B cell (primary cell): Measurements from ENCODE around the gene MAST2. TPM values are rescaled to one million over a fixed set of nuclear protein-coding genes. Genes with fewer than 3 reads are reported as not detected.

ENCODE experiments used
- ATAC-seq: fragments of 200-7000 bp; cut with Tn5 transposase; one replicate; pipeline ENCODE4 v1.10.0; 2021; ENCODE audit warnings: low read depth, mild to moderate bottlenecking, moderate number of reproducible peaks, moderate library complexity
- CTCF ChIA-PET: fragments of 350-600 bp; sonication (Branson Sonifier 250); formaldehyde crosslinking; loops from one replicate; lab custom pipeline; 2021; ENCODE audit warnings: antibody characterized with exemption, inconsistent platforms; lab: Charles Lee
- POLR2A ChIA-PET: fragments of 350-600 bp; sonication (Branson Sonifier 250); formaldehyde crosslinking; loops from one replicate; lab custom pipeline; 2021; ENCODE audit warnings: antibody characterized with exemption; lab: Charles Lee
- DNase-seq: peaks from one replicate; pipeline ENCODE4 v3.0.0; 2013
- H2AFZ ChIP-seq: 2 replicates; pipeline ENCODE4 v1.6.1; 2012; ENCODE audit warnings: mild to moderate bottlenecking, low read depth, low read length; ENCODE audit not compliant: insufficient read depth, poor library complexity, severe bottlenecking
- H3K27ac ChIP-seq, 2 donors: 1 replicate in 1 of 2; 2 replicates in 1 of 2; pipeline ENCODE4 v1.5.1; 2012 to 2013; ENCODE audit warnings: low read length in 2 of 2, mild to moderate bottlenecking in 2 of 2, moderate library complexity in 1 of 2
- H3K27me3 ChIP-seq, 4 experiments: fragments of 200-600 bp in 1 of 4; sonication (generic) in 1 of 4; replicated peaks in 1 of 4; 1 replicate in 2 of 4; 2 replicates in 2 of 4; pipeline versions ENCODE4 v1.6.1 to v1.7.0; 2013 to 2016; ENCODE audit warnings: low read length in 3 of 4, mild to moderate bottlenecking in 2 of 4, mixed read lengths in 1 of 4, moderate library complexity in 1 of 4; ENCODE audit not compliant: insufficient read depth in 4 of 4, control insufficient read depth in 3 of 4; ENCODE audit errors: control extremely low read depth in 1 of 4
- H3K36me3 ChIP-seq, 2 experiments: replicated peaks in 1 of 2; 1 replicate in 1 of 2; 2 replicates in 1 of 2; pipeline versions ENCODE4 v1.6.1 to v1.7.1; 2013; ENCODE audit warnings: low read length in 1 of 2; ENCODE audit not compliant: insufficient read depth in 2 of 2, control insufficient read depth in 1 of 2; ENCODE audit errors: control extremely low read depth in 1 of 2, extremely low read depth in 1 of 2
- H3K4me1 ChIP-seq, 2 donors: fragments of 200-600 bp in 1 of 2; sonication (generic) in 1 of 2; 1 replicate in 1 of 2; 2 replicates in 1 of 2; pipeline versions ENCODE4 v1.5.1 to v1.6.1; 2013 to 2017; ENCODE audit warnings: low read length in 2 of 2; ENCODE audit not compliant: control insufficient read depth in 2 of 2, insufficient read depth in 2 of 2
- H3K4me2 ChIP-seq: replicated peaks from 2 replicates; pipeline ENCODE3; 2012; ENCODE audit warnings: mild to moderate bottlenecking, low read depth, low read length; ENCODE audit not compliant: poor library complexity, severe bottlenecking
- H3K4me3 ChIP-seq, 5 experiments: fragments of 200-600 bp in 1 of 5; sonication (generic) in 1 of 5; 1 replicate in 3 of 5; 2 replicates in 2 of 5; pipeline versions ENCODE4 v1.5.1 to v1.7.0; 2011 to 2016; ENCODE audit warnings: low read length in 4 of 5, mild to moderate bottlenecking in 4 of 5, low read depth in 2 of 5, control low read depth in 1 of 5, moderate library complexity in 1 of 5; ENCODE audit not compliant: insufficient read depth in 1 of 5; ENCODE audit errors: control extremely low read depth in 1 of 5, extremely low read depth in 1 of 5
- H3K79me2 ChIP-seq: fragments of 200-600 bp; sonication (generic); one replicate; pipeline ENCODE4 v1.6.0; 2016; ENCODE audit warnings: low read length; ENCODE audit not compliant: control insufficient read depth, insufficient read depth
- H3K9ac ChIP-seq: fragments of 200-600 bp; sonication (generic); 2 replicates; pipeline ENCODE4 v1.6.1; 2017; ENCODE audit warnings: mild to moderate bottlenecking, low read length, moderate library complexity
- H3K9me3 ChIP-seq, 3 donors: one replicate each; pipeline versions ENCODE4 v1.6.1 to v1.7.1; 2013; ENCODE audit warnings: low read length in 2 of 3; ENCODE audit not compliant: control insufficient read depth in 2 of 3, insufficient read depth in 1 of 3; ENCODE audit errors: control extremely low read depth in 1 of 3
- H4K20me1 ChIP-seq: 2 replicates; pipeline ENCODE4 v1.6.0; 2012; ENCODE audit warnings: mild to moderate bottlenecking, low read length; ENCODE audit not compliant: insufficient read depth, control insufficient read depth, poor library complexity, severe bottlenecking
- H3K27ac Mint-ChIP-seq: one replicate; pipeline ENCODE4 v1.8.0; 2021; ENCODE audit warnings: mixed read lengths
- H3K27me3 Mint-ChIP-seq: one replicate; pipeline ENCODE4 v1.8.0; 2021; ENCODE audit warnings: mixed read lengths
- H3K4me1 Mint-ChIP-seq: one replicate; pipeline ENCODE4 v1.8.0; 2021; ENCODE audit warnings: mixed read lengths
- H3K4me3 Mint-ChIP-seq: one replicate; pipeline ENCODE4 v1.8.0; 2021; ENCODE audit warnings: mixed read lengths
- H3K9me3 Mint-ChIP-seq: one replicate; pipeline ENCODE4 v1.8.0; 2022; ENCODE audit warnings: mixed read lengths; ENCODE audit not compliant: insufficient read depth
- CTCF ChIP-seq: fragments of 200-600 bp; IDR thresholded peaks from one replicate; pipeline ENCODE4 v1.8.0; 2022; ENCODE audit warnings: antibody characterized with exemption, mild to moderate bottlenecking
- EZH2 ChIP-seq: IDR thresholded peaks from 2 replicates; pipeline ENCODE4 v1.6.1; 2012; ENCODE audit warnings: borderline replicate concordance, low read depth, mild to moderate bottlenecking, moderate library complexity, low read length; ENCODE audit not compliant: insufficient read depth, poor library complexity, severe bottlenecking
- WGBS: methylation state at CpG from one replicate; pipeline ENCODE4 v1.1.5; 2013; ENCODE audit warnings: missing lambda C conversion rate; ENCODE audit not compliant: insufficient coverage; 5-methylcytosine and 5-hydroxymethylcytosine counted together
- intact Hi-C: fragments of 100-400 bp; cut with micrococcal nuclease; formaldehyde crosslinking; loops from one replicate; pipeline ENCODE4 v1.10.0; 2022
- polyA plus RNA-seq: library from polyadenylated mRNA; depleted of rRNA; stranded (reverse); fragments of >200 nt; gene quantifications from 2 replicates; pipeline ENCODE4 v1.2.3, GENCODE V29; 2012
- total RNA-seq, 2 donors: library from RNA; stranded (reverse); fragments of 120-200 nt in 1 of 2; gene quantifications; 1 replicate in 1 of 2; 2 replicates in 1 of 2; pipeline versions ENCODE4 v1.2.3 to v1.2.4, GENCODE V29; 2013 to 2022

The MAST2 gene
- total and polyA plus RNA-seq, 2 donors (not counting 1 experiment from before 2014, with no cell fraction given): 12.5 to 23.3 TPM

GRCh38 chr1:46036894-46037839, 233.8 kb downstream of the MAST2 start:
- Histone ChIP-seq H4K20me1 (no peaks in the 10 kb centered on the region), H2AFZ (peak overlapping the region; percentile 13), H3K4me3 (no peak overlapping the region), H3K36me3 (no peaks in the 10 kb centered on the region), H3K4me2 (no peak overlapping the region), H3K27me3 (no peaks in the 10 kb centered on the region), H3K9ac (no peak overlapping the region), H3K9me3 (no peaks in the 10 kb centered on the region), H3K4me1 (peaks cover 16 to 20% of the 10 kb centered on the region in 2 donors), H3K79me2 (no peaks in the 10 kb centered on the region), H3K27ac (no peak overlapping the region)
- Mint-ChIP-seq H3K4me3 (no peak overlapping the region), H3K27ac (no peak overlapping the region), H3K9me3 (no peaks in the 10 kb centered on the region), H3K4me1 (peaks cover 11% of the 10 kb centered on the region), H3K27me3 (no peaks in the 10 kb centered on the region)
- ChIA-PET POLR2A (interaction anchor here (1.0 kb wide), 1 partner anchor 144 kb away, joined by 3 read pairs; no protein-coding TSS in a partner anchor), CTCF (interaction anchor here (0.6 to 13.9 kb wide), 13 partner anchors 11 to 199 kb away, joined by 3 to 249 read pairs (median 4); partner anchors contain the start of genes P3R3URF and TSPAN1)
- TF ChIP-seq EZH2 (no peak), CTCF (peak; percentile 98)
- ATAC-seq: peak; percentile 89
- intact Hi-C loops: loop anchor here (1.0 kb wide), 3 partner anchors 142 to 311 kb away; no protein-coding TSS in a partner anchor
- DNase-seq: peak; percentile 88
- 45% methylated on average over 9 of the region's 11 CpGs for WGBS
